Ovary (tissue), 3 donors: ENCODE data around the gene ZBED4.

Source experiments
- CTCF ChIP-seq, 3 donors: fragments of 450-650 bp in 2 of 3; fragments of 200-600 bp in 1 of 3; IDR thresholded peaks; one replicate each; pipeline versions ENCODE4 v1.5.1 to v1.8.0; 2016 to 2022; ENCODE audit warnings: antibody characterized with exemption in 3 of 3, mild to moderate bottlenecking in 1 of 3
- EP300 ChIP-seq: sonication (generic); formaldehyde crosslinking; IDR thresholded peaks from one replicate; pipeline ENCODE4 v1.6.1; 2017; ENCODE audit warnings: antibody characterized with exemption
- POLR2A ChIP-seq: fragments of 450-650 bp; IDR thresholded peaks from one replicate; pipeline ENCODE4 v1.6.1; 2017; ENCODE audit warnings: antibody characterized with exemption, mild to moderate bottlenecking, moderate library complexity
- donor health status: DM: no; HTN: no; CAD: no.

GRCh38 chr22:49934160-49934890 lies 80.7 kb downstream of the ZBED4 start:
- TF ChIP-seq CTCF (IDR thresholded peaks at IDR 0.05) (no peak), POLR2A (no peak), EP300 (no peak)
